A172 (cell line): ENCODE data around the gene CLSTN2. TPM values are rescaled to one million over a fixed set of nuclear protein-coding genes. Genes with fewer than 3 reads are reported as not detected.

Source experiments
- DNase-seq: peaks from one replicate; pipeline ENCODE4 v3.0.0-alpha.2; 2015; ENCODE audit warnings: low spot score
- total RNA-seq: library from RNA; depleted of rRNA; stranded (reverse); fragments of >200 nt; shearing (Covaris generic); gene quantifications from 2 replicates; pipeline ENCODE4 v1.2.3, GENCODE V29; 2014

Gene CLSTN2
- total RNA-seq, 1 experiment from 2014 or later = 1.1 TPM

GRCh38 chr3:140187028-140187427 is 252.0 kb downstream of the CLSTN2 start:
- DNase-seq = no peak

GRCh38 chr3:140187656-140188221 is 252.8 kb downstream of the CLSTN2 start:
- no peak for DNase-seq

DNA sequence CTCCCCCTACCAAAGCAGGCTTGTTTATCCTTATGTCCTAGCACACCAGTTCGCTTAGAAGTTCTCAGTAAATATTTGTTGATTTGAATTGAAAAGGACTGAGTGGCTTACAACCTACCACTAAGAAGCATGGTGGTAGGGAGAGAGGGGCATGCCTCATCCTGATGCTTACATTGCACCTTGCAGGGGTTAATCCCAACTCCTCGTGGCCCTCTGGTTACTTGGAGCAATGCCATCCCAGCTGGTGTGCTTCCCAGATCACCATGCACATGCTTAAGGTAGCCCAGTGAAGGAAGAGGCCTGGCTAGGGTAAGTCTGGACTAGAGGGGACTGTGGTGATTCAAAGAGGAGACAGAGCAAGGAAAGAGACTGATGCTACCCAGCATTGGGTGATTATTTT is 253.3 kb downstream of the CLSTN2 start:
- no peak for DNase-seq

DNA sequence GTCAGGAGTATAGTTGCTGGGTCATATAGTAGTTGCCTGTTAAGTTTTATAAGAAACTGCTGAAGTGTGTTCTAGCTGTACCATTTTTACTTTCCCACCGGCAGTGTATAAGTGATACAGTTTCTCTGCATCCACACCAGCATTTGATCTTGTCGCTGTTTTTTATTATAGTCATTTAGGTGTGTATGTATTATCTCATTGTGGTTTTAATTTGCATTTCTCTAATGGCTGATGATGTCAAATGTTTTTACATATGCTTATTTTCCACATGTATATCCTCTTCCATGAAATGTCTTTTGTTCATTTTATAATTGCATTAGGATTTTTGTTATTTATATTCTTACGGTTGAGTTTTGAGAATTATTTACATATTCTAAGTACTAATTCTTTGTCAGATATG is 254.3 kb downstream of the CLSTN2 start:
- no peak for DNase-seq

- no peak for DNase-seq
These were observed 255.0 kb downstream of the CLSTN2 start for GRCh38 chr3:140189976-140190375.

- DNase-seq = no peak
These were observed 262.0 kb downstream of the CLSTN2 start for GRCh38 chr3:140196970-140197369.

GRCh38 chr3:140198242-140198641 is 263.3 kb downstream of the CLSTN2 start:
- DNase-seq = no peak

- DNase-seq = no peak
These were observed 264.0 kb downstream of the CLSTN2 start for GRCh38 chr3:140199008-140199407.

GRCh38 chr3:140199743-140200142 is 264.8 kb downstream of the CLSTN2 start:
- no peak for DNase-seq

DNA sequence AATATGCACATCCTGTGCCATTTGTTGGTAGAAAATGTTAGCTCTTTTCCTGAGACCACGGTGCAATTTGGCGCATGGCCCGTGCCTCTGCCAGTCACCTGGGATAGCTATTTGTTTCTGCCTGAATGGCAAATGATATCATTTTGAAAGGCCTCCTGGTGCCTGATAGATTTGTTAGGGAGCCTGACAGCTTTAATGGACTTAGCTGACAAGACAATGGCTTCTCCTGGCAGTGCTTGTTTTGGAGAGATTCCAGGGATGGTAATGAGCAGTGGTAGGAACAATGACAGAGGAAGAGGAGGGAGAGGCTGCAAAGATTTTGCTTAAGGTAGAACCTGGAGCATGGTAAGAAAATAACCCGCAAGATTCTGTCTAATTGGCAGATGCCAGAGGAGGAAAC is 268.5 kb downstream of the CLSTN2 start:
- peak; percentile 32 for DNase-seq

DNA sequence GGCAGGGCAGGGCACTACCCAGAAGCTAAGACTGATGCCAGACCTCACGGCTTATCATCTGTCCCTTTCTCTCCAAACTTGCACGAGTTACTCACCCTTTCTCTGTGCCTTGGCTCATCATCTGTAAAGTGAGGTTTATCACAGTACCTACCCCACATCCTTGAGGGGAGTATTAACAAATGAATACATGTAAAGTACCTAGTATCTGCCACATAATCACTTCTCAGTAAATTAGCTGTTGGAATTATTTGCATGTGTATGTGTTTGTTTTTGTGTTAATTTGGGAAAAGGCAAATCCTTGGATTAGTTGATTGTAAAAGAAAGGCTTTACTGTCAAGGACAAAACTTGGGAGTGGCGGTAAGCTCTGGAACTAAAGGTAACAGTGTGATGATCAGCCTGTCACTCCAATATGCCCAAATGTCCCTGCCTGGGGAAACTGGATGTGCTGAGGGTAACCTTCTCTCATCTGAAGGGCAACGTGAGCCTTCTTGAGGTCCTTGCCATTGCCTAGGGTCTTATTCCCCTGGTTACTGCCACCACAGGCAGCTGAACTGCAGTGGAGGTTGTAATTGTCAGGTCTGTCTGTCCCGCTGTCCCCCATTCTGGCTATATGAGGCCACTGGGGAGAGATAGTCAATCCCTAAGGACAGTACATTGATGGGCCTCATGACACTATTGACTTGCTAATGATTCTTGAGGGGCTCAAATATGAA is 269.4 kb downstream of the CLSTN2 start:
- no peak for DNase-seq

DNA sequence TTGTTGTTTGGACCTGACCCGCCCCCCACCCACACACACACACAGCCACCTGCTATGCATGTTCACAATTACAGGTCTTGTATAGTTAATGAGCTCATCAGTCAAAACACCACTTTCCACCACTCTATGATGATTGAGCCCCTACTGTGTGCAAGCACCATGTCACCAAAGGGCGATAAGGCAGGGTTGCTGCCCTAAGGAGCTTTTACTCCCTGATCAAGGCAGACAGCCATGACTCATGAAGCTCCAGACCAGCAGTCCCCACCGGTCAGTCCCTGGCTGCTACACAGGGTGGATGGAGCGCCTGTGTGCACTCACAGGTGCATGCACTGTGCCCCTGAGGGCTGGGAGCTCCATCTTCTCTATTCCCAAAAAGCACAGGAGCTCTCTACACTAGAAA is 270.6 kb downstream of the CLSTN2 start:
- no peak for DNase-seq

- DNase-seq = peak; percentile 68
These were observed 271.4 kb downstream of the CLSTN2 start for GRCh38 chr3:140206196-140207040.

DNA sequence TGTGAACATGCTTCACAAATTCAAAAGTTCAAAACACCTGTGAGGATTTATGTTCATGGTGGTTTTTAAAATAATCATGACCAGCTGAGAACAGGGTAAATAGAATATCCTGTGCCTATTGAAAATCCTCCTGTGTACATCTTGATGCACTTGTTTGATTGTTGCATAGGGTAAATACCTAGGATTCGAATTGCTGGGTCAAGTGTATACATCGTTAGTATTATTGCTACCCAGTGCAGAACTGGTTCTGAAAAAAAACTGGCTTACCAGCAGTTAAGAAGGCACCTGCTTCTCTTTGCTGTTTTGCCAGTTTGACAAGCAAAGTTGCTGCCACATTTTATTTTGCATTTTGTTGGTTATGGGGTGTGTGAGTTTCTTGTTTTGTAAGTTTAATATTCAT is 272.6 kb downstream of the CLSTN2 start:
- no peak for DNase-seq

GRCh38 chr3:140216249-140216648 is 281.3 kb downstream of the CLSTN2 start:
- peak; percentile 34 for DNase-seq

DNA sequence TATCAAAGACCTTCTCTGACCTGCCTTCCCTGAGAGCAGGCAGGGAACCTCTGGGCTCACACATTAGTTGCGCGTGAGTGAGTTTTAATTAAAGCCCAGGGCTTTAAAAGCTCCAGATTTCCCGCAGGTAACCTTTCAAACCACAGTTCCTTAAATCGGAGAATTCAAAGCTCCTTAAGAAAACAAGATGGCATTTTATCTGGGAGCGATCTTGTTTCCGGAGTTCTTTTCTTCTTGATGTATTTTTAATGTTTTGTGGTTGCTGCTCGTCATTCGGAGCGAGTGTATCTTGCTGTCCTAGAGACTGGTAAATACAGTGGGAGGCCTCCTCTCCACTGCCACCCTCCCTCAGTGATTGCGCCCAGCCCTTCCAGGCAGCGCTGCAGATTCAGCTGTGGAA is 284.3 kb downstream of the CLSTN2 start:
- DNase-seq = peak; percentile 35

GRCh38 chr3:140219923-140220452 is 285.0 kb downstream of the CLSTN2 start:
- no peak for DNase-seq

GRCh38 chr3:140223197-140223596 is 288.2 kb downstream of the CLSTN2 start:
- no peak for DNase-seq

- DNase-seq = peak; percentile 91
These were observed 288.6 kb downstream of the CLSTN2 start for GRCh38 chr3:140223631-140224030.

DNA sequence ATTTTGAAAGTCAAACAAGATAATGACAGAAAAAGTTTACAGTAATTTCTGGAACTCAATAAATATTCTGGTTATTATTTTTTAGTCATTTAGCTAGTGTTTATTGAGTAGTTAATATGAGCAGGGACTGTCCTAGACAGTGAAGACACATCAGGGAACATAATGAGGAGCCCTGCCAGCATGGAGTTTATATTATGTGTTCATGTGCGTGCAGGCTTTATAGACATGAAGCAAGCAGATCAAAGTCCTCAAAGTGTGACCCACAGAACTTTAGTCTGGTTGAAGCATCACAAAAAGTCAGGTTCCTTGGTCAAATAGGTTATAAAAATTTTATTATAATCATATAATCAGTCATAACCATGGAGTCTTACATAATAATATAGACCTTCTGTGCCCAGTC is 289.3 kb downstream of the CLSTN2 start:
- no peak for DNase-seq

GRCh38 chr3:140225996-140226395 is 291.0 kb downstream of the CLSTN2 start:
- DNase-seq = no peak

GRCh38 chr3:140233702-140234101 is 298.7 kb downstream of the CLSTN2 start:
- no peak for DNase-seq

- no peak for DNase-seq
These were observed 299.3 kb downstream of the CLSTN2 start for GRCh38 chr3:140234256-140234655.
